ENCODE measurements around the gene OR8B4.
A peak's percentile ranks its signal among the peaks of the same experiment; 100 is the strongest.

- TF ChIP-seq CTCF (IDR thresholded peaks at IDR 0.05; ENCODE audit: insufficient read depth, low read length, poor library complexity, severe bottlenecking): peak; percentile 30
- TF ChIP-seq EZH2phosphoT487 (conservative IDR thresholded peaks at IDR 0.05; ENCODE audit: low read length): no peak
Observed at GRCh38 chr11:124415356-124415923, 9.2 kb downstream of the OR8B4 start.
